Sigmoid colon (tissue), 4 donors: Measurements from ENCODE around the gene MRPL38.

Source experiments
- CTCF ChIP-seq, 4 experiments: fragments of 450-650 bp in 3 of 4; fragments of 200-600 bp in 1 of 4; IDR thresholded peaks; one replicate each; pipeline ENCODE4 v1.5.1; 2016 to 2019; ENCODE audit warnings: antibody characterized with exemption in 4 of 4, mild to moderate bottlenecking in 3 of 4, moderate library complexity in 2 of 4
- POLR2A ChIP-seq, 2 donors: fragments of 450-650 bp; IDR thresholded peaks; one replicate each; pipeline ENCODE4 v1.6.1; 2016; ENCODE audit warnings: antibody characterized with exemption in 2 of 2, mild to moderate bottlenecking in 2 of 2, moderate library complexity in 2 of 2
- POLR2AphosphoS5 ChIP-seq, 4 donors: sonication (generic); formaldehyde crosslinking; IDR thresholded peaks; one replicate each; pipeline ENCODE4 v1.6.1; 2017; ENCODE audit warnings: antibody characterized with exemption in 4 of 4

- TF ChIP-seq POLR2AphosphoS5 (IDR thresholded peaks at IDR 0.05) (no peak), POLR2A (IDR thresholded peaks at IDR 0.05) (no peak), CTCF (IDR thresholded peaks at IDR 0.05) (no peak)
These were observed 5.2 kb upstream of the MRPL38 start for GRCh38 chr17:75909812-75910274.
